Measurements from ENCODE around the gene NFATC1.

The NFATC1 gene

GRCh38 chr18:79392226-79392625, 3.5 kb upstream of the NFATC1 start:
- TF ChIP-seq CTCF (IDR thresholded peaks at IDR 0.05; ENCODE audit: low read depth, low read length) = no peak
- H3K4me3 ChIP-seq (ENCODE audit: low read depth, low read length) = no peak overlapping the region

- no peak for TF ChIP-seq CTCF (IDR thresholded peaks at IDR 0.05; ENCODE audit: low read depth, low read length)
- peak overlapping the region; percentile 57 for H3K4me3 ChIP-seq (ENCODE audit: low read depth, low read length)
Measured at GRCh38 chr18:79393181-79393634, 2.5 kb upstream of the NFATC1 start.

- TF ChIP-seq CTCF (IDR thresholded peaks at IDR 0.05; ENCODE audit: low read depth, low read length) = no peak
Measured at GRCh38 chr18:79393635-79394533, 1.8 kb upstream of the NFATC1 start.

GRCh38 chr18:79394534-79395307, 1.0 kb upstream of the NFATC1 start:
- no peak for TF ChIP-seq CTCF (IDR thresholded peaks at IDR 0.05; ENCODE audit: low read depth, low read length)
- H3K4me3 ChIP-seq (ENCODE audit: low read depth, low read length) = no peak overlapping the region

More at GRCh38 chr18:79393635-79394533, 1.8 kb upstream of the NFATC1 start:
- H3K4me3 ChIP-seq (ENCODE audit: low read depth, low read length) = peak overlapping the region; percentile 57

- no peak overlapping the region for H3K4me3 ChIP-seq (ENCODE audit: low read depth, low read length)
- TF ChIP-seq CTCF (IDR thresholded peaks at IDR 0.05; ENCODE audit: low read depth, low read length) = no peak
Measured at GRCh38 chr18:79395308-79395640, 456 bp upstream of the NFATC1 start.

- H3K4me3 ChIP-seq (ENCODE audit: low read depth, low read length) = 0 out of 2 replicates have a peak overlapping the region, but pooled peaks have one; percentile 14
- no peak for TF ChIP-seq CTCF (IDR thresholded peaks at IDR 0.05; ENCODE audit: low read depth, low read length)
Measured at GRCh38 chr18:79396431-79397246, 909 bp downstream of the NFATC1 start.
